Ovary (tissue), 9 donors: ENCODE data around the gene ABLIM2. TPM values are rescaled to one million over a fixed set of nuclear protein-coding genes. Genes with fewer than 3 reads are reported as not detected.

Experiments used
- DNase-seq, 5 donors: peaks; one replicate each; pipeline ENCODE4 v3.0.0-alpha.2; 2019 to 2020
- H3K27ac ChIP-seq, 2 donors: fragments of 200-600 bp; one replicate each; pipeline versions ENCODE4 v1.5.1 to v1.8.0; 2019 to 2022
- H3K27me3 ChIP-seq: fragments of 200-600 bp; one replicate; pipeline ENCODE4 v1.8.0; 2022
- H3K36me3 ChIP-seq: fragments of 200-600 bp; sonication (generic); one replicate; pipeline ENCODE4 v1.5.1; 2019
- H3K4me1 ChIP-seq: one replicate; pipeline ENCODE4 v1.8.1; 2013; ENCODE audit warnings: mild to moderate bottlenecking, moderate library complexity; ENCODE audit not compliant: insufficient read depth
- H3K4me3 ChIP-seq: fragments of 200-600 bp; sonication (generic); one replicate; pipeline ENCODE4 v1.5.1; 2017
- H3K9me3 ChIP-seq, 2 donors: fragments of 200-600 bp in 1 of 2; sonication (generic) in 1 of 2; one replicate each; pipeline versions ENCODE4 v1.5.1 to v1.8.1; 2013 to 2019; ENCODE audit warnings: mild to moderate bottlenecking in 1 of 2, moderate library complexity in 1 of 2
- EP300 ChIP-seq: sonication (generic); formaldehyde crosslinking; IDR thresholded peaks from one replicate; pipeline ENCODE4 v1.6.1; 2017; ENCODE audit warnings: antibody characterized with exemption
- POLR2A ChIP-seq: fragments of 450-650 bp; IDR thresholded peaks from one replicate; pipeline ENCODE4 v1.6.1; 2017; ENCODE audit warnings: antibody characterized with exemption, mild to moderate bottlenecking, moderate library complexity
- WGBS, 3 donors: extraction: QIAGEN DNeasy Blood & Tissue Kit in 1 of 3; methylation state at CpG; one replicate each; pipeline versions ENCODE4 v1.1.5 to v1.1.7; 2013 to 2017; 5-methylcytosine and 5-hydroxymethylcytosine counted together
- intact Hi-C, 4 donors: fragments of 100-400 bp; cut with DNase I; formaldehyde crosslinking; loops; one replicate each; pipeline versions ENCODE4 v1.11.0 to v1.15.1; 2022 to 2023
- polyA plus RNA-seq, 2 donors: library from polyadenylated mRNA; stranded (reverse); fragments of 200-250 nt in 1 of 2; fragments of 350-450 nt in 1 of 2; fragmentation: Illumina TruSeq in 1 of 2; extraction: RNeasy Lipid Tissue Mini Kit (QIAGEN cat#74804) in 1 of 2; gene quantifications; one replicate each; pipeline ENCODE4 v1.2.3, GENCODE V29; 2013 to 2014
- total RNA-seq, 7 donors: library from RNA; depleted of rRNA in 2 of 7; stranded (reverse); fragments of >200 nt in 2 of 7; fragmentation: NEBNext Ultra II Directional in 3 of 7; extraction: Animal tissue kit (Norgen Biotek cat#: 25700) in 3 of 7; gene quantifications; one replicate each; pipeline versions ENCODE4 v1.1.0 to v1.2.4, GENCODE V29; 2016 to 2023
- TF ChIP-seq, protein P1 (sequence below), 3 donors: fragments of 450-650 bp in 2 of 3; fragments of 200-600 bp in 1 of 3; IDR thresholded peaks; one replicate each; pipeline versions ENCODE4 v1.5.1 to v1.8.0; 2016 to 2022; ENCODE audit warnings: antibody characterized with exemption in 3 of 3, mild to moderate bottlenecking in 1 of 3
- donor health status: DM: no; HTN: no; CAD: no; lungs with moderate emphysema.
- donor health status: DM: no; HTN: no; CAD: no.
- donor health status: Bipolar disorder and iron deficiency.
- donor health status: DM: yes; HTN: yes; CAD: no.
- donor health status: DM: no; HTN: no; CAD: no.
- donor health status: DM: yes; HTN: yes; CAD: no.

Gene ABLIM2
- total and polyA plus RNA-seq, 9 donors = 0.81 to 7.9 (median 2.1) TPM

DNA sequence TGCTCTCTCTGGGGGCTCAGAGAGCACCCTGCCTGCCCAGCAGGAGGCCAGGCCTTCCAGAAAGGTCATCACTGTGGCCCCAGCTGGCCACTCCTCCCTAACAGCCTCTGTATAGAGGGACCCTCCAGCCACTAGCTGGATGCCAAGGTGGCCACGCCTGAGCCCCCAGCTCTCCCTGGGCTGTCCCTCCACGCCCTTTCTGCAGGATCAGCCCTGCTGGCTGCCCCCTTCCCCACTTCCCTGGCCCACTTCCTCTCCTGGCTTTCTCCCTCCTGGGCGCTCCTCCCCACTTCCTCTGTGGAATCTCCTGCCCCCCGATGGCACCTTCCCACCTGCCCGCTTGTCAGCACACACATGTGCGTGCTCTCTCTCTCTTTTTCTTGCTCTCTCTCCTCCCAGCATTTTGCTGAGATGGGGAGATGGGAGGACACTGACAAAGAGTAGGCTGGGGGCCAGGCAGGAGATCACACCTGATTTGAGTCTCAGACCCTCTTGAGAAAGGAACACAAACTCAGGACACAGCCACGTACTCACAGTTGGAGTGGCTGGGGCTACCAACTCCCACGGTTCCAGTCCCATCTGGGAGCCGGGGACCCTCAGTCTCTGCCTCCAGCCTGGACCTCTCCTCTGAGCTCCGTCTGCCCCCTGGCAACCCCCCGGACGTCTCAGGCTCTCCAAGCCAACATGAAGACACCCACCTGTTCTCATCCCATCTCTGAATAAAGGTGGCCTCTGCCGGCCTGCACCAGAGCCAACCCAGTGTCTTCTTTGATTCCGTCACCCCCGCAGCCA lies 156.9 kb downstream of the ABLIM2 start:
- DNase-seq = no peak

DNA sequence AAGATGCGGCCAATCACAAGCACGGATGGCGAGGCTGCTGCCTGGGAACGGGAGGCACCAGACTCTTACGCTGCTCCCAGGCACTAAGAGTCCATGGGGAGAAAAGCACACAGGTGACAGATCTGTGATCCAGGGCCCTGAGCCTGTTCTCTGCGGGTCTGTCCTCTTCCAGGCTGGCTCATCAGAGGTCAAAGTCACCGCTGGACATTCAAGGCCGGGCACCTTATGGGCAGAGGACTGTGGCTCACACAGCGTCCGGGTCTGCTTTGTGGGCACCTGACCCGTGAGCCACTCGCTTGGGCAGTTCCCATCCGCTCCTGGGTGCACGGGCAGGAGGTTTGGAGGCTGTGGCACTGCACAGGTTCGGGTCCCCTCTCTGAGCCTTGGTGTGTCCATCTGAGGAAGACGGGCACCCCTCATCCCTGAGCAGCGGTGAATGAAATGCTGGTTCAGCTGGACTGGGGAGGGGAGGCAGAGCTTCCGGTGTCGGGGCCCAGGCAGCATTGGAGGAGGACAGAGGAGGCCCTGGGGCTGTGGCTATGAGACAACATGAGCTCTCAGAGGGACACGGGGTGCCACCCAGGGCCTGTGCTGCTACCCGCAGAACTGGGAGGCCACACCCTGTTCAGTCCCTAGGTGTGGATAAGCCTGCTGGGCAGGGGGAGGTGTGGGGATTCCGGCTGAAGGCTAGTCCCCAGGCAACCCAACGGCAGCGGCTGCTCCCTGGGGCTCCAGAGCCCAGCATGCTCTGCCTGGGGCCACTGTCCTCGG lies 157.7 kb downstream of the ABLIM2 start:
- H3K9me3 ChIP-seq = no peaks in the 10 kb centered on the region
- intact Hi-C loops = no loop called here
- WGBS, 3 donors = 86 to 96% (median 89%) methylated on average over 23 to 25 of the region's 25 CpGs
- no peak for DNase-seq
- no peaks in the 10 kb centered on the region for H3K4me1 ChIP-seq
- no peaks in the 10 kb centered on the region for H3K36me3 ChIP-seq
- no peak overlapping the region for H3K27ac ChIP-seq
- no peak overlapping the region for H3K4me3 ChIP-seq
- TF ChIP-seq POLR2A (no peak), EP300 (no peak)
- no peaks in the 10 kb centered on the region for H3K27me3 ChIP-seq

More for the DNA sequence above, 156.9 kb downstream of the ABLIM2 start:
- TF ChIP-seq, protein P1, sequence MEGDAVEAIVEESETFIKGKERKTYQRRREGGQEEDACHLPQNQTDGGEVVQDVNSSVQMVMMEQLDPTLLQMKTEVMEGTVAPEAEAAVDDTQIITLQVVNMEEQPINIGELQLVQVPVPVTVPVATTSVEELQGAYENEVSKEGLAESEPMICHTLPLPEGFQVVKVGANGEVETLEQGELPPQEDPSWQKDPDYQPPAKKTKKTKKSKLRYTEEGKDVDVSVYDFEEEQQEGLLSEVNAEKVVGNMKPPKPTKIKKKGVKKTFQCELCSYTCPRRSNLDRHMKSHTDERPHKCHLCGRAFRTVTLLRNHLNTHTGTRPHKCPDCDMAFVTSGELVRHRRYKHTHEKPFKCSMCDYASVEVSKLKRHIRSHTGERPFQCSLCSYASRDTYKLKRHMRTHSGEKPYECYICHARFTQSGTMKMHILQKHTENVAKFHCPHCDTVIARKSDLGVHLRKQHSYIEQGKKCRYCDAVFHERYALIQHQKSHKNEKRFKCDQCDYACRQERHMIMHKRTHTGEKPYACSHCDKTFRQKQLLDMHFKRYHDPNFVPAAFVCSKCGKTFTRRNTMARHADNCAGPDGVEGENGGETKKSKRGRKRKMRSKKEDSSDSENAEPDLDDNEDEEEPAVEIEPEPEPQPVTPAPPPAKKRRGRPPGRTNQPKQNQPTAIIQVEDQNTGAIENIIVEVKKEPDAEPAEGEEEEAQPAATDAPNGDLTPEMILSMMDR (IDR thresholded peaks at IDR 0.05) = no peak
- no peak for TF ChIP-seq EP300
- TF ChIP-seq POLR2A = no peak
- Histone ChIP-seq H3K36me3 (no peaks in the 10 kb centered on the region), H3K27ac (no peak overlapping the region), H3K4me1 (no peaks in the 10 kb centered on the region), H3K27me3 (no peaks in the 10 kb centered on the region), H3K4me3 (no peak overlapping the region), H3K9me3 (no peaks in the 10 kb centered on the region)
- WGBS, 3 donors = 75 to 79% (median 79%) methylated on average over 15 of the region's 15 CpGs
- intact Hi-C loops = no loop called here

DNA sequence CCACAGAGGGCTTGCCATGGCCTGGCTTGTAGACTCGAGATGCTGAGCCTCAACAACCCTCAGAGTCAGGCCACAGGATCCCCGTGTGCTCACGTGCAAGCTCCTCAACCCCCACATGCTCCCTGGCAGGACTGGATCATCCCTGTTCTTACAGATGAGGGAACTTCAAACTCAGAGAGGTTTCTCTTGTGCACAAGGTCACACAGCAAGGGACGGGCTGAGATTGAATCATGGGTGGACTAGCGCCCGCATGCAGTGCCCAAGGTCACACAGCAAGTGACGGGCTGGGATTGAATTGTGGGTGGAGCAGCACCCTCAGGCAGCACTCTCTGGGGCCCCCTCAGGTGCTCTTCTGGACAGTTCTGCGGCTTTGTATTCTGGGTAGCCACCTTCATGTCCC lies 158.4 kb downstream of the ABLIM2 start:
- H3K4me3 ChIP-seq = no peak overlapping the region
- TF ChIP-seq EP300 (no peak), POLR2A (no peak)
- TF ChIP-seq, protein P1 (IDR thresholded peaks at IDR 0.05) = no peak
- H3K36me3 ChIP-seq = no peaks in the 10 kb centered on the region
- intact Hi-C loops = no loop called here
- H3K9me3 ChIP-seq = no peaks in the 10 kb centered on the region
- DNase-seq = no peak
- H3K4me1 ChIP-seq = no peaks in the 10 kb centered on the region
- 79 to 83% (median 80%) methylated on average over 8 of the region's 8 CpGs for WGBS, 3 donors
- no peak overlapping the region for H3K27ac ChIP-seq
- no peaks in the 10 kb centered on the region for H3K27me3 ChIP-seq

DNA sequence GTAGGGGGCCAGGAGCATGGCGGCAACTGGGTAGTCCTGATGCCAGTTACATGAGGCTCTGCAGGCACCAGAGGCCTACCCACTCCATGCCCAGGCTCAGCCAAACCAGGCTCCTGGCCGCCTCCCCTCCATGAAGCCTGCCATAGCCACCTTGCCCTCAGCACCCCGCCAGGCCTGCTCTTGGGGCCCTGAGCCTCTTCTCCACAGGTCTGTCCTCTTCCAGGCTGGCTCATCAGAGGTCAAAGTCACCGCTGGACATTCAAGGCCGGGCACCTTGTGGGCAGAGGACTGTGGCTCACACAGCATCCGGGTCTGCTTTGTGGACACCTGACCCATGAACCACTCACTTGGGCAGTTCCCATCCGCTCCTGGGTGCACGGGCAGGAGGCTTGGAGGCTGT lies 158.9 kb downstream of the ABLIM2 start:
- intact Hi-C loops = no loop called here
- Histone ChIP-seq H3K4me1 (no peaks in the 10 kb centered on the region), H3K9me3 (no peaks in the 10 kb centered on the region), H3K36me3 (no peaks in the 10 kb centered on the region), H3K27me3 (no peaks in the 10 kb centered on the region), H3K27ac (no peak overlapping the region), H3K4me3 (no peak overlapping the region)
- 92 to 100% (median 95%) methylated on average over 6 to 8 of the region's 8 CpGs for WGBS, 3 donors
- TF ChIP-seq, protein P1 (IDR thresholded peaks at IDR 0.05) = no peak
- TF ChIP-seq POLR2A (no peak), EP300 (no peak)
- DNase-seq = no peak
